IPS-15b (cell line): ENCODE measurements around the gene DAGLB.

Experiments
- H3K27me3 ChIP-seq: one replicate; pipeline ENCODE4 v1.6.1; 2013; ENCODE audit warnings: low read length; ENCODE audit not compliant: control insufficient read depth, insufficient read depth
- H3K36me3 ChIP-seq: one replicate; pipeline ENCODE4 v1.6.1; 2013; ENCODE audit warnings: low read length; ENCODE audit not compliant: control insufficient read depth, insufficient read depth
- H3K4me1 ChIP-seq: one replicate; pipeline ENCODE4 v1.6.1; 2013; ENCODE audit warnings: mild to moderate bottlenecking, low read length; ENCODE audit not compliant: control insufficient read depth, insufficient read depth
- H3K4me3 ChIP-seq: one replicate; pipeline ENCODE4 v1.5.1; 2013; ENCODE audit warnings: low read depth, low read length
- H3K9ac ChIP-seq: one replicate; pipeline ENCODE4 v1.6.1; 2013; ENCODE audit warnings: low read depth, mild to moderate bottlenecking, low read length
- H3K9me3 ChIP-seq: one replicate; pipeline ENCODE4 v1.6.1; 2013; ENCODE audit warnings: mild to moderate bottlenecking, low read length; ENCODE audit not compliant: control insufficient read depth, insufficient read depth

The DAGLB gene

GRCh38 chr7:6438427-6438826, 9.3 kb downstream of the DAGLB start:
- H3K36me3 ChIP-seq, result peaks cover 25% of the 10 kb centered on the region
- H3K27me3 ChIP-seq, result no peaks in the 10 kb centered on the region
- peaks cover 2% of the 10 kb centered on the region for H3K4me1 ChIP-seq
- no peak overlapping the region for H3K4me3 ChIP-seq
- H3K9me3 ChIP-seq, result no peaks in the 10 kb centered on the region
- H3K9ac ChIP-seq, result no peak overlapping the region

DNA sequence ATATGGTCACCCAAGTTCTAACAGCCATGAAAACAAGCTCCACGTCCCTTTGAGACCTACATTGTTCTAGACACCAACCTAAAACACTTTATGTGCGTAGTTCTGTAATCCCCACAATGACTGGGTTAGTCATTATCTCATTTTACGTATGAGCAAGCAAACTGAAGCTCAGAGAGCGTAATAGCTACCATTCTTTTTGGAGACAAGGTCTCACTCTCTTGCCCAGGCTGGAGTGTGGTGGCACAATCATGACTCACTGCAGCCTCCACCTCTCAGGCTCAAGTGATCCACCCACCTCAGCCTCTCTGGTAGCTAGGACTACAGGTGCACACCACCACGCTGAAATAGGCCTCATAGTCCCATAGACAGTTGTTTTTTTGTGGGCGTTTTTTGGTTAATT, 10.5 kb downstream of the DAGLB start:
- H3K36me3 ChIP-seq, result peaks cover 20% of the 10 kb centered on the region
- H3K4me3 ChIP-seq, result no peak overlapping the region
- no peaks in the 10 kb centered on the region for H3K27me3 ChIP-seq
- H3K9ac ChIP-seq, result no peak overlapping the region
- H3K9me3 ChIP-seq, result no peaks in the 10 kb centered on the region
- H3K4me1 ChIP-seq, result peaks cover 2% of the 10 kb centered on the region

- no peaks in the 10 kb centered on the region for H3K9me3 ChIP-seq
- peaks cover 2% of the 10 kb centered on the region for H3K4me1 ChIP-seq
- H3K4me3 ChIP-seq, result no peak overlapping the region
- H3K27me3 ChIP-seq, result no peaks in the 10 kb centered on the region
- H3K36me3 ChIP-seq, result peaks cover 19% of the 10 kb centered on the region
- H3K9ac ChIP-seq, result no peak overlapping the region
Observed at GRCh38 chr7:6436385-6436685, 11.4 kb downstream of the DAGLB start.

- no peak overlapping the region for H3K4me3 ChIP-seq
- H3K27me3 ChIP-seq, result no peaks in the 10 kb centered on the region
- no peak overlapping the region for H3K9ac ChIP-seq
- H3K4me1 ChIP-seq, result peaks cover 2% of the 10 kb centered on the region
- H3K9me3 ChIP-seq, result no peaks in the 10 kb centered on the region
- peaks cover 19% of the 10 kb centered on the region for H3K36me3 ChIP-seq
Observed at GRCh38 chr7:6435486-6436384, 12.0 kb downstream of the DAGLB start.

- Histone ChIP-seq H3K27me3 (no peaks in the 10 kb centered on the region), H3K9me3 (no peaks in the 10 kb centered on the region), H3K4me1 (peaks cover 2% of the 10 kb centered on the region), H3K4me3 (no peak overlapping the region), H3K36me3 (peaks cover 19% of the 10 kb centered on the region), H3K9ac (no peak overlapping the region)
Observed at GRCh38 chr7:6433784-6434615, 13.8 kb downstream of the DAGLB start.

GRCh38 chr7:6432781-6433180, 15.0 kb downstream of the DAGLB start:
- no peaks in the 10 kb centered on the region for H3K27me3 ChIP-seq
- peaks cover 22% of the 10 kb centered on the region for H3K36me3 ChIP-seq
- H3K9ac ChIP-seq, result no peak overlapping the region
- H3K4me1 ChIP-seq, result peaks cover 2% of the 10 kb centered on the region
- H3K9me3 ChIP-seq, result no peaks in the 10 kb centered on the region
- no peak overlapping the region for H3K4me3 ChIP-seq

DNA sequence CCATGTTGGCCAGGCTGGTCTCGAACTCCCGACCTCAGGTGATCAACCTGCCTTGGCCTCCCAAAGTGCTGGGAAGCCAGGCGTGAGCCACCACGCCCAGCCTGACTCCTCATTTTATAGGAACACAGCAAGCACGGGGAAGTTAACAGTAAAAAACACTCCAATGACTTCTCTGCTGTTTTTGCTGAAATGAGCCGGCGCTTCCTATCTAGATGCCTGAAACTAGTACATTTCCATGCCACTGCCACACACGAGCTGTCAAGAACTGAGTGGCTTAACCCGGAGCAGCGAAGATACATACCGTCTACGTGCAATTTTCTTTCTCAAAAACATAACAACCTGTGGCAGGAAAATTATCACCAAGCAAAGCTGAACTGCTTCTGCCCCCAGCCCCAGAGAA, 16.8 kb downstream of the DAGLB start:
- Histone ChIP-seq H3K4me1 (peaks cover 2% of the 10 kb centered on the region), H3K9ac (no peak overlapping the region), H3K36me3 (peaks cover 29% of the 10 kb centered on the region)

GRCh38 chr7:6430271-6430940, 17.3 kb downstream of the DAGLB start:
- Histone ChIP-seq H3K4me3 (no peak overlapping the region), H3K36me3 (peaks cover 35% of the 10 kb centered on the region), H3K4me1 (no peaks in the 10 kb centered on the region), H3K27me3 (no peaks in the 10 kb centered on the region), H3K9me3 (no peaks in the 10 kb centered on the region), H3K9ac (no peak overlapping the region)

More for the DNA sequence above, 16.8 kb downstream of the DAGLB start:
- Histone ChIP-seq H3K4me3 (no peak overlapping the region), H3K27me3 (no peaks in the 10 kb centered on the region), H3K9me3 (no peaks in the 10 kb centered on the region)

DNA sequence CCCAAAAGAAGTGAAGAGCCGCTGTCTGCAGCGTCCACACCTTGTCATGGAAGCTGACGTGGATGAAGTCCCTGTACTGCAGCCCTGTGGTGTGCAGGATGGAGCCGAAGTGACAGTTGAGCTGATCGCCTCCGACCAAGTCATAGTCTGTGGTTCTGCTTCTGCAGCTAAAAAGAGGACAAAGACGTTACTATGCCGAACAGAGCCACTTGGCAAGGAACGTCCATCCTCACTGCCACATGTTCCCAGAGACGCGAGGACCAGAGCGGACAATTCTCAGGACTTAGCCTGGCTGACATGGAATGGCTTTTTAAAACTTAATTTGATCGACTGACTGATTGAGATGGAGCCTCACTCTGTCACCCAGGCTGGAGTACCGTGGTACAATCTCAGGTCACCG, 21.8 kb downstream of the DAGLB start:
- no peaks in the 10 kb centered on the region for H3K4me1 ChIP-seq
- H3K9ac ChIP-seq, result no peak overlapping the region
- H3K4me3 ChIP-seq, result no peak overlapping the region
- H3K36me3 ChIP-seq, result peaks cover 55% of the 10 kb centered on the region
- no peaks in the 10 kb centered on the region for H3K27me3 ChIP-seq
- peaks cover 18% of the 10 kb centered on the region for H3K9me3 ChIP-seq

DNA sequence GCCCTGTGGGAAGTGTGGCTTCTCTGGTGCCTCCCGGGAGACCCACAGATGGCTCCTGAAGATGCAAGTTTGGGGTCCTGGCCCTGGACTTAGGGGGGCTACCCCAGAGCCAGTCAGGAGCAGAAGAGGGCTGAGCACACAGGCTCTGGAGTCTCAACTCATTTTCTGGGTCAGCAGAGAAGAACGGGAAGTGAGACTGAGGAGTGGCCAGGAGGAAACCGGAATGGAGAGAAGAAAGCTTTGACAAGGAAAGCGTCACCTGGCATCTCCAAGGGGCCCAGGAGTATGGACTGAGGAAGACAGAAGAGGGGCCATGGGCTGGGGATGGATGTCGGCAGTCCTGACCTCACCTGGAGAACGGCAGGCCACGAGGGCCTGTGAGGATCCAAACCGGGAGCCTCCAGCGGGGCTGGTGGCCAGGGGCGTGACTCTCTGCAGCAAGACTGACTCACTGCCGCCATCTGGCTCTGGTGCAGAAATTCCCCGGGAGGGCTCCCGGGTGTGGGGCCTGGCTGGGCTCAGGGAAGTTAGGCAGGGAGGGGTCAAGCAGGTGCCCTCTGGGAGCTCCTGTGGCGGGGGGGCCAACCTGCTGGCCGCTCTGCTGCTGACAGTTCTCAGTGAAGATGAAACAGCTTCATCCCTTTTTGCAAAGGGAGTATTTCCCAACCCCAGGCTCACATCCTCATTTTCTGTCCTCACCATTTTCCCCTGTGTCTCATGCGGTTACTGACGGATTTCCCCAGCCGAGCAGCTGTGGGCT, 23.6 kb downstream of the DAGLB start:
- Histone ChIP-seq H3K4me1 (no peaks in the 10 kb centered on the region), H3K9me3 (peaks cover 25% of the 10 kb centered on the region), H3K36me3 (peaks cover 68% of the 10 kb centered on the region), H3K27me3 (no peaks in the 10 kb centered on the region), H3K9ac (no peak overlapping the region), H3K4me3 (no peak overlapping the region)

DNA sequence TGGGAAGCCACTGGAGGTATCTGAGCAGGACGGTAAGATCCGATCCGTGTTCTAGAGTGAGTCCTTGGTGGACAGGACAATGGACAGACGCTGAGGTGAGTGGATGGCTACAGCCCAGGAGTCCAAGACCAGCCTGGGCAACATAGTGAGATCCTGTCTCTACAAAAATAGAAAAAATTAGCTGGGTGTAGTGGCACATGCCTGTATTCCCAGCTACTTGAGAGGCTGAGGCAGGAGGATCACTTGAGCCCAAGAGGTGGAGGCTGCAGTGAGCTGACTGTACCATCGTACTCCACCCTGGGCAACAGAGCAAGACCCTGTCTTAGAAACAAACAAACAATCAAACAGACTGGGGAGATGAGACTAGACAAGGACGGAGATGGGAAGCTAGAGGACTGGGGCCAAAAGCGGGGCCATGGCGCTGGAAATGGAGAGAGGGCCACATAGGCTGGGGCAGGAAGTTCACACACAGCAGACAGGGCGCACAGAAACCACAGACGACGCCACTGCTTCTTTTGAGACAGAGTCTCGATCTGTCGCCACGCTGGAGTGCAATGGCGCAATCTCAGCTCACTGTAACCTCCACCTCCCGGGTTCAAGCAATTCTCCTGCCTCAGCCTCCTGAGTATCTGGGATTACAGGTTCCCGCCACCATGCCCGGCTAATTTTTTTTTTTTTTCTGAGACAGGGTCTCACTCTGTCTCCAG, 24.7 kb downstream of the DAGLB start:
- Histone ChIP-seq H3K9me3 (peaks cover 25% of the 10 kb centered on the region), H3K9ac (no peak overlapping the region), H3K36me3 (peaks cover 68% of the 10 kb centered on the region), H3K27me3 (no peaks in the 10 kb centered on the region), H3K4me1 (no peaks in the 10 kb centered on the region), H3K4me3 (no peak overlapping the region)
